ENCODE measurements around the gene CAV2. TPM values are rescaled to one million over a fixed set of nuclear protein-coding genes. Genes with fewer than 3 reads are reported as not detected.
A peak's percentile ranks its signal among the peaks of the same experiment; 100 is the strongest.

CAV2 gene
- total RNA-seq, 6 donors from 2014 or later = 56.6 to 385 (median 183) TPM

DNA sequence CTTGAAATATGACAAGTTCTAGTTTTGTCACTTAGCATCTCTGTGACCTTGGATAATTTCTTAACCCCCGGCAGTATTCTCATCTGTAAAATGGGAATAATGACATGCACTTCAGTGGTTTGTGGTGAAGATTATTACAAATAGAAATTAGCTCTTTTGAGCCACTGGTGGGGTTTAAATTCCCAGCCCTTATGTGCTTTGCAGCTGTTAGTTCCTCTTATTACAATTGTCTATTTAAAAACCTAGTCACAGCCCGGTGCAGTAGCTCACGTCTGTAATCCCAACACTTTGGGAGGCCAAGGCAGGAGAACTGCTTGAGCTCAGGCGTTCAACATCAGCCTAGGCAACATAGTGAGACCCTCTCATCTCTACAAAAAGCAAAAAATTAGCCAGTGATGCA lies 55.4 kb downstream of the CAV2 start:
- H3K4me3 ChIP-seq = no peak overlapping the region
- peaks cover 0 to 46% (median 9%) of the 10 kb centered on the region in 4 donors for H3K36me3 ChIP-seq
- DNase-seq (no peak), ATAC-seq (ENCODE audit: low FRiP score in 2 of 2) (no peak)
- TF ChIP-seq EP300 (IDR thresholded peaks at IDR 0.05) = no peak
- no peak for TF ChIP-seq POLR2A (IDR thresholded peaks at IDR 0.05)
- TF ChIP-seq, protein P1, sequence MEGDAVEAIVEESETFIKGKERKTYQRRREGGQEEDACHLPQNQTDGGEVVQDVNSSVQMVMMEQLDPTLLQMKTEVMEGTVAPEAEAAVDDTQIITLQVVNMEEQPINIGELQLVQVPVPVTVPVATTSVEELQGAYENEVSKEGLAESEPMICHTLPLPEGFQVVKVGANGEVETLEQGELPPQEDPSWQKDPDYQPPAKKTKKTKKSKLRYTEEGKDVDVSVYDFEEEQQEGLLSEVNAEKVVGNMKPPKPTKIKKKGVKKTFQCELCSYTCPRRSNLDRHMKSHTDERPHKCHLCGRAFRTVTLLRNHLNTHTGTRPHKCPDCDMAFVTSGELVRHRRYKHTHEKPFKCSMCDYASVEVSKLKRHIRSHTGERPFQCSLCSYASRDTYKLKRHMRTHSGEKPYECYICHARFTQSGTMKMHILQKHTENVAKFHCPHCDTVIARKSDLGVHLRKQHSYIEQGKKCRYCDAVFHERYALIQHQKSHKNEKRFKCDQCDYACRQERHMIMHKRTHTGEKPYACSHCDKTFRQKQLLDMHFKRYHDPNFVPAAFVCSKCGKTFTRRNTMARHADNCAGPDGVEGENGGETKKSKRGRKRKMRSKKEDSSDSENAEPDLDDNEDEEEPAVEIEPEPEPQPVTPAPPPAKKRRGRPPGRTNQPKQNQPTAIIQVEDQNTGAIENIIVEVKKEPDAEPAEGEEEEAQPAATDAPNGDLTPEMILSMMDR (IDR thresholded peaks at IDR 0.05) = no peak
- no peak for TF ChIP-seq POLR2AphosphoS5 (IDR thresholded peaks at IDR 0.05)
- 72 to 75% methylated on average over 4 of the region's 4 CpGs for WGBS, 2 donors
- H3K27ac ChIP-seq = peak overlapping the region in 1 of 4 donors; percentile 48
- no peaks in the 10 kb centered on the region for H3K27me3 ChIP-seq
- no peaks in the 10 kb centered on the region for H3K9me3 ChIP-seq
- peaks cover 12 to 23% (median 16%) of the 10 kb centered on the region in 4 donors for H3K4me1 ChIP-seq

DNA sequence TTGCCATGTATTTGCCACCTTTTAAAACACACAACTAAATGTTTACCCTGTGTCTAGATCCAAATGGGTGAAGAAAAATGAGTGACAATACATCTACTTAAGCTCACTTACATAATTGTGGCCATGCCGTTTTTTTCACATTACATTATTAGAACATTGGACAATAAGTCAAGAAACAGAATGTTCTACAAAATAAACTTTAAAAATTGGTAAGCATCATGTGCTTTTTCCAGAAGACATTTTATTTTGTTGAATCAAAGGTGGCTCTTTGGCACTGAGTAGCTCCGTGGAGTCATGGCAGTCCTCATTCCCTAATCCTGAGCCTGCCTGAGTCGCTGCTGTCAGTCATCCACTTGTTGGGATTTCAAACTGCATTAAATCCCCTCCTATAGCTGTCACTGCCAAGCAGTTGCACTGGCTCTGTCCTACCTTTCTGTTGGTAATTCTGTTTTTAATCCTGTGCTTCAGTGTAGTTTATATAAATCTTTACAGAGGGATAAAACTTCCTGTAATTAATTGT lies 57.6 kb downstream of the CAV2 start:
- no peak for DNase-seq
- peaks cover 9 to 23% (median 18%) of the 10 kb centered on the region in 4 donors for H3K4me1 ChIP-seq
- no peak overlapping the region for H3K4me3 ChIP-seq
- no peak for TF ChIP-seq POLR2A (IDR thresholded peaks at IDR 0.05)
- TF ChIP-seq, protein P1 (IDR thresholded peaks at IDR 0.05) = no peak
- TF ChIP-seq POLR2AphosphoS5 (IDR thresholded peaks at IDR 0.05) = no peak
- no peak for TF ChIP-seq EP300 (IDR thresholded peaks at IDR 0.05)
- H3K9me3 ChIP-seq = no peaks in the 10 kb centered on the region
- no peak for ATAC-seq (ENCODE audit: low FRiP score in 2 of 2)
- peaks cover 0 to 35% (median 16%) of the 10 kb centered on the region in 4 donors for H3K36me3 ChIP-seq
- H3K27ac ChIP-seq = peak overlapping the region in 1 of 4 donors; percentile 44
- WGBS, 2 donors = 57 to 72% methylated on average over 3 of the region's 3 CpGs
- H3K27me3 ChIP-seq = no peaks in the 10 kb centered on the region

DNA sequence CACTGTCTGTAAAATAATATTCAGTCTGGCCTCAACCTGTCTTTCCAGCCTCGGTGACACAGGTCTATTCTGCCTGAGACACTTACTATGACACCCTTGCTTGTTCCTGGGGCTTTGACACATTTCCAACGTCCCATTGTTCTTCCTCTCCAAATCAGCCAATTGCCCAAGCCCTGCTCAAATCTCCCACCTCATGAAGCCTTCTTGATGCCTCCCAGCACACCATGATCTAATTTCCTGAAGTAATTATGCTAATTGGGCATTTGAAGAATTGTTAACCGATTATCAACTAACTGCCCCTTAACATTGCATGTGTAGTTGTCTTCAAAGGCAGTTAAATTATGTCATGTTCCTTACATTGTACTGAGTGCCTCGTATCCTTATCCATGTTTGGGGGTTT lies 58.4 kb downstream of the CAV2 start:
- TF ChIP-seq POLR2AphosphoS5 (IDR thresholded peaks at IDR 0.05) = no peak
- TF ChIP-seq POLR2A (IDR thresholded peaks at IDR 0.05) = no peak
- no peak for TF ChIP-seq EP300 (IDR thresholded peaks at IDR 0.05)
- TF ChIP-seq, protein P1 (IDR thresholded peaks at IDR 0.05) = no peak
- no peak for ATAC-seq (ENCODE audit: low FRiP score in 2 of 2)
- Histone ChIP-seq H3K27ac (peak overlapping the region in 2 of 4 donors; percentile 44), H3K4me3 (no peak overlapping the region), H3K4me1 (peaks cover 3 to 23% (median 18%) of the 10 kb centered on the region in 4 donors), H3K27me3 (no peaks in the 10 kb centered on the region), H3K9me3 (no peaks in the 10 kb centered on the region), H3K36me3 (peaks cover 0 to 32% (median 16%) of the 10 kb centered on the region in 4 donors)
- no peak for DNase-seq
- WGBS, 2 donors = 73 to 74% methylated on average over 4 of the region's 4 CpGs

Other genes starting within 250 kb of the CAV2 start
- 100 to 1,000 TPM; 207 to 951 (median 552) TPM for gene CAV1, start 25.3 kb downstream of the CAV2 start, total RNA-seq
- 100 to 1,000 TPM in 1 of 6 donors, 10 to 100 TPM in 5; 32.4 to 114 (median 82.2) TPM for gene MET, start 172.5 kb downstream of the CAV2 start, total RNA-seq

Measured in upper lobe of left lung (tissue), 6 donors.